CD8-positive, alpha-beta memory T cell (primary cell): ENCODE data around the gene GLP2R. TPM values are rescaled to one million over a fixed set of nuclear protein-coding genes. Genes with fewer than 3 reads are reported as not detected.

ENCODE experiments used
- CTCF ChIA-PET: fragments of 350-600 bp; sonication (Branson Sonifier 250); formaldehyde crosslinking; loops from one replicate; lab custom pipeline; 2021; ENCODE audit warnings: antibody characterized with exemption; lab: Charles Lee
- POLR2A ChIA-PET: fragments of 350-600 bp; sonication (Branson Sonifier 250); formaldehyde crosslinking; loops from one replicate; lab custom pipeline; 2021; ENCODE audit warnings: antibody characterized with exemption; lab: Charles Lee
- DNase-seq, 5 donors: peaks; one replicate each; pipeline versions ENCODE4 v3.0.0 to v3.0.0-alpha.2; 2020 to 2022; ENCODE audit warnings: mixed read lengths in 1 of 5
- H3K27ac ChIP-seq: one replicate; pipeline ENCODE4 v1.7.0; 2013; ENCODE audit warnings: low read depth, mild to moderate bottlenecking, low read length, moderate library complexity
- H3K27me3 ChIP-seq: 2 replicates; pipeline ENCODE4 v1.7.0; 2013; ENCODE audit warnings: low read length, mild to moderate bottlenecking; ENCODE audit not compliant: insufficient read depth, poor library complexity, severe bottlenecking
- H3K36me3 ChIP-seq: 2 replicates; pipeline ENCODE4 v1.7.0; 2013; ENCODE audit warnings: mild to moderate bottlenecking, low read length, moderate library complexity; ENCODE audit not compliant: insufficient read depth
- H3K4me1 ChIP-seq: 2 replicates; pipeline ENCODE4 v1.7.0; 2013; ENCODE audit warnings: mild to moderate bottlenecking, low read length, moderate library complexity; ENCODE audit not compliant: insufficient read depth
- H3K4me3 ChIP-seq: 2 replicates; pipeline ENCODE4 v1.7.0; 2013; ENCODE audit warnings: mild to moderate bottlenecking, low read length
- H3K9me3 ChIP-seq: 2 replicates; pipeline ENCODE4 v1.7.0; 2013; ENCODE audit warnings: mild to moderate bottlenecking, low read length
- H3K27ac Mint-ChIP-seq, 8 donors: one replicate each; pipeline ENCODE4 v1.8.0; 2020 to 2021; ENCODE audit warnings: mixed read lengths in 8 of 8, mild to moderate bottlenecking in 6 of 8, inconsistent platforms in 3 of 8, moderate library complexity in 3 of 8
- H3K27me3 Mint-ChIP-seq, 2 donors: one replicate each; pipeline ENCODE4 v1.8.0; 2020 to 2021; ENCODE audit warnings: mixed read lengths in 2 of 2, mild to moderate bottlenecking in 1 of 2, moderate library complexity in 1 of 2
- H3K36me3 Mint-ChIP-seq, 3 donors: one replicate each; pipeline ENCODE4 v1.8.0; 2020 to 2021; ENCODE audit warnings: mixed read lengths in 3 of 3, inconsistent platforms in 1 of 3, mild to moderate bottlenecking in 1 of 3
- H3K4me1 Mint-ChIP-seq, 3 donors: one replicate each; pipeline ENCODE4 v1.8.0; 2020 to 2021; ENCODE audit warnings: mixed read lengths in 3 of 3, inconsistent platforms in 1 of 3, mild to moderate bottlenecking in 1 of 3
- H3K4me3 Mint-ChIP-seq, 7 donors: one replicate each; pipeline ENCODE4 v1.8.0; 2020 to 2021; ENCODE audit warnings: mixed read lengths in 7 of 7, mild to moderate bottlenecking in 6 of 7, moderate library complexity in 4 of 7, inconsistent platforms in 2 of 7
- H3K9me3 Mint-ChIP-seq, 5 donors: one replicate each; pipeline ENCODE4 v1.8.0; 2020 to 2022; ENCODE audit warnings: mixed read lengths in 5 of 5, mild to moderate bottlenecking in 3 of 5, moderate library complexity in 2 of 5, inconsistent platforms in 1 of 5
- polyA plus RNA-seq: library from polyadenylated mRNA; unstranded; fragments of 300-500 nt; fragmentation: Illumina TruSeq; gene quantifications from one replicate; pipeline ENCODE4 v1.2.3, GENCODE V29; 2021
- total RNA-seq, 2 experiments: library from RNA; stranded (reverse); gene quantifications; one replicate each; pipeline ENCODE4 v1.2.3, GENCODE V29; 2021

Gene GLP2R
- total and polyA plus RNA-seq, 3 experiments from 2014 or later = not detected

DNA sequence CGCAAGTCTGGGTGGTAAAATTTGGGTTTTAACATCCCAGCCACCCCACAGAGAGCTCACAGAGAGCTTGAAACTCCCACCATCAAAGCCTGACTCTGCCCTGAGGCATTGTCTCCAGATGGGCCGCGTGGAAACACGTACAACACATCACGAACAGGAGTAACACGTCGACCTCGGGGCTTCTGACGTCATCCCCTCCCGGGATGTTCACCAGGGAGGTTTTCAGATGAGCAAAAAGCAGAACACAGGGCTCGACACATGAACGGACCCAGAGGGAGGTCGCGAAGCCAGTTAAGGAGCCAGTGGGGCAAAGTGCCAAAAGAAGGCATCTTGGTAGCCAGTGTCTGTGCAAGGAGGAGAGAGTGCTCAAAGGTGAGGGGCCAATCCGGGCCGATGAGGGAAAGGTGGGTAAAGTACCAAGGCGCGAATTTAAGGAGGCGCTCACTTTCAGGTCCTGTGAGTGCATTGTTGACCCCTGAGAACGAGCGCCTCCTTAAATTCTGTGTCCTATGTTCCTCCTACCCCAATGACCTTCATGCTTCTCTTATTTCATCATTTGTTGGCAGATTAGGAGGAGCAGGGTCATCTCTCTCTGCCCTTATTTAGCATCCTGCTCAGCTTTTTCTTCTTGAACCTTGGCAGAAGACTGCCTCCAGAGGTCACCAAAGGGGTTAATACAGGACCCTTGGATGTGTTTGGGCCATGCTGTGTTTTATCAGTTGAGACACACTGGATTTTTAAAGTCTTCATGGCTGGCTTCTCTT is 73.7 kb downstream of the GLP2R start:
- H3K27ac ChIP-seq = no peak overlapping the region
- DNase-seq = no peak
- H3K9me3 ChIP-seq = no peaks in the 10 kb centered on the region
- Mint-ChIP-seq H3K9me3 (no peaks in the 10 kb centered on the region), H3K27me3 (peaks cover 4 to 19% of the 10 kb centered on the region in 2 donors), H3K4me3 (no peak overlapping the region), H3K36me3 (no peaks in the 10 kb centered on the region), H3K4me1 (no peaks in the 10 kb centered on the region), H3K27ac (no peak overlapping the region)
- ChIA-PET POLR2A (no interaction called here), CTCF (no interaction called here)
- no peaks in the 10 kb centered on the region for H3K36me3 ChIP-seq
- no peak overlapping the region for H3K4me3 ChIP-seq
- H3K4me1 ChIP-seq = no peaks in the 10 kb centered on the region
- H3K27me3 ChIP-seq = no peaks in the 10 kb centered on the region

DNA sequence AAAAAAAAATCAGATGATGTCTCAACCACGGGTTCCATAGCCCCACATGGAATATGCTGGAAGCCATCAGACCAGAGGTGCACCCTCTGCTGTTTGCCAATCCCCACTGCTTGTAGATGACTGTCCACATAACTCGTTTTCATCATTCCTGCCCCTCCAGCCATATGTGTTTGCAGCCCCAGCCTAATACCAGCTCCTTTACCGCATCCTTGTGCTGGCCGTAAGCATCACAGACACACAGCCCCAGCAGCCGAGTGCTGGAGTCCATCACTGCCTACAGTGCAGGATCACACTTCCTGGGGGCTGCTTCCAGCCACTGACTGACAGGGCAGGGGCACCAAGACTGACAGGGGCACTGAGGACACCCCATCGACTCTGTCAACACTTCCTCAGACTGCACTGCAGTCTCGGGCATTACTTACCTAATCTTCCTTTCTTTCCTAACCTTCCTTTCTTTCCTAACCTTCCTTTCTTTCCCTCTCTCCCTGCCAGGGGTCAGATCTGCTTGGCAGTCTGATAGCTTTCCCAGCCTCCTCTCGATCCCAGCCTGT is 74.4 kb downstream of the GLP2R start:
- ChIA-PET CTCF (no interaction called here), POLR2A (no interaction called here)
- Mint-ChIP-seq H3K9me3 (no peaks in the 10 kb centered on the region), H3K27ac (peak overlapping the region in 1 of 8 donors; percentile 8), H3K36me3 (no peaks in the 10 kb centered on the region), H3K4me3 (peak overlapping the region in 1 of 7 donors; percentile 49), H3K27me3 (peaks cover 4 to 16% of the 10 kb centered on the region in 2 donors), H3K4me1 (no peaks in the 10 kb centered on the region)
- no peak overlapping the region for H3K4me3 ChIP-seq
- H3K9me3 ChIP-seq = no peaks in the 10 kb centered on the region
- H3K36me3 ChIP-seq = no peaks in the 10 kb centered on the region
- no peak overlapping the region for H3K27ac ChIP-seq
- H3K27me3 ChIP-seq = no peaks in the 10 kb centered on the region
- no peak for DNase-seq
- H3K4me1 ChIP-seq = no peaks in the 10 kb centered on the region

DNA sequence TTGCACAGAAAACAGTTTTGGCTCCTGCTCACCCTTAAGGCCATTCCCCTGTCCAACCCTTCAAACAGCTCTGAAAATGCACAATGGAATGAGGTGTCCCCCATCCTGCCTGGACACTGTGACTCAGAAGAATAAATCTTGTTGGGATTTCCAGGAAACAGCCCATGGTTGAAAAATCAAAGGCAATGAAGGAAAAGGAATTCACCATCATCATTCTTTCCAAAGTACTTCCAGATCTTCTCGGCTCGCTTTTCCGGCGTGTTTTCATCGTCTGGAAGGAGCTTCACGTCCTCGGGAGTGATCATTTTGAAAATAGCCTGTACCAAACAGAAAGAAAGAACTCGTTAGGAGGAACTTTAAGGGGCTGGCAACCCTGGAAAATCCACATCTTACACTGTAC is 75.1 kb downstream of the GLP2R start:
- no peak overlapping the region for H3K4me3 ChIP-seq
- H3K27ac ChIP-seq = no peak overlapping the region
- Mint-ChIP-seq H3K4me3 (no peak overlapping the region), H3K4me1 (no peaks in the 10 kb centered on the region), H3K27me3 (peaks cover 4 to 16% of the 10 kb centered on the region in 2 donors), H3K9me3 (no peaks in the 10 kb centered on the region), H3K27ac (no peak overlapping the region), H3K36me3 (no peaks in the 10 kb centered on the region)
- H3K36me3 ChIP-seq = no peaks in the 10 kb centered on the region
- no peaks in the 10 kb centered on the region for H3K4me1 ChIP-seq
- no peaks in the 10 kb centered on the region for H3K27me3 ChIP-seq
- DNase-seq = no peak
- ChIA-PET POLR2A (no interaction called here), CTCF (no interaction called here)
- no peaks in the 10 kb centered on the region for H3K9me3 ChIP-seq

DNA sequence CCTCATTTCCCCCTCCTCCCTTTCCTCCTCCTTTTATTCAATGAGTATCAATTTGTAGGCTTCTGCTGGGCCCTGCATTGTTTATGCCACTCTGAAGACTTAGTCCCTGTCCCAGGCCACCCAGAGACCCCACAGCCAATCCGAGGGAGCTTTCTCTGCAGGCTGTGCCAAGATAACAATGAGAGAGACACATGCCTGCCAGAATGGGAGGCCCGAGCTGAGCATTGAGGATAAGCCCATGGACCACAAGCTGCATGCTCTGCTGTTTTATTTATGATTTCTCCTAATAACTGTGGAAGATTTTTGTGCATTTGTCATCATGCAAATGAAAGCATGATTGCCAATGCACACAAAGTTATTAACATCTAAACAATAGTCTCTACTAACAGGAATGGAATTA is 76.4 kb downstream of the GLP2R start:
- H3K27ac Mint-ChIP-seq = peak overlapping the region in 1 of 8 donors; percentile 90
- ChIA-PET POLR2A (no interaction called here), CTCF (no interaction called here)
- no peaks in the 10 kb centered on the region for H3K36me3 ChIP-seq
- no peaks in the 10 kb centered on the region for H3K27me3 ChIP-seq
- no peak overlapping the region for H3K27ac ChIP-seq
- DNase-seq = no peak
- H3K4me1 ChIP-seq = no peaks in the 10 kb centered on the region
- peaks cover 3 to 11% of the 10 kb centered on the region in 2 donors for H3K27me3 Mint-ChIP-seq
- no peaks in the 10 kb centered on the region for H3K4me1 Mint-ChIP-seq
- H3K36me3 Mint-ChIP-seq = no peaks in the 10 kb centered on the region
- H3K9me3 Mint-ChIP-seq = no peaks in the 10 kb centered on the region
- no peak overlapping the region for H3K4me3 Mint-ChIP-seq
- H3K9me3 ChIP-seq = no peaks in the 10 kb centered on the region
- H3K4me3 ChIP-seq = no peak overlapping the region

DNA sequence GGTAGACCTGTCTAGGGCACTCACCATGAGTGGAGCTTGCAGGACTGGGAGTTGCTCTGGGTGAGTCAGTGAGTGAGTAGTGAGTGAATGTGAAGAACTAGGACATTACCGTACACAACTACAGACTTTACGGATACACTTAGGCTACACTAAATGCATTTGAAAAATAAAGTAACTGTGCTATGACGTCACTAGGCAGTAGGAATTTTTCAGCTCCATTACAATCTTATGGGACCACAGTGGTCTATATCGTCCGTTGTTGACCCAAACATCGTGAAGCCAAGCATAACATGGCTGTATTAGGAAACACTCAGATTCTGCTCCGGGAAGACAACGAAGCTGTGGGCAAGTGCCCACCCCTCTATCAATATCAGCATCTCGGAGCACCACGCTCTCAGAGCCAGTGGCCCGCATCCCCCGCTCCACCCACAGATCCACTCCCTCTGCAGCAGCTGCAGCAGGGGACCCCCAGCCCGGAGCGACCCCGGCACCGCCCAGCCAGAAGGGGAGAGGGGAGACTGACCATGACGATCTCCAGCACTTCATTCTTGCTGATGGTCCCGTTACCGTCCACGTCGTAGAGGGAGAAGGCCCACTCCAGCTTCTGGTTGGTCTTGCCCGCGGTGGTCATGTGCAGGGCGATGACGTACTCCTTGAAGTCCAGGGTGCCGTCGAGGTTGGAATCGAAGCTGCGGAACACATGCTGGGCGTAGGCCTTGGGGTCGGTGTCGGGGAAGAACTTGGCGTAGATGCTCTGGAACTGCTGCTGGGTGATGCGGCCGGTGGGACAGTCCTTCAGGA is 78.8 kb downstream of the GLP2R start:
- Mint-ChIP-seq H3K36me3 (no peaks in the 10 kb centered on the region), H3K27ac (no peak overlapping the region), H3K4me3 (no peak overlapping the region), H3K27me3 (peaks cover 2 to 10% of the 10 kb centered on the region in 2 donors), H3K9me3 (no peaks in the 10 kb centered on the region), H3K4me1 (no peaks in the 10 kb centered on the region)
- Histone ChIP-seq H3K4me1 (no peaks in the 10 kb centered on the region), H3K9me3 (no peaks in the 10 kb centered on the region), H3K27ac (no peak overlapping the region), H3K4me3 (no peak overlapping the region), H3K36me3 (no peaks in the 10 kb centered on the region), H3K27me3 (no peaks in the 10 kb centered on the region)
- ChIA-PET POLR2A (no interaction called here), CTCF (no interaction called here)
- DNase-seq = no peak

DNA sequence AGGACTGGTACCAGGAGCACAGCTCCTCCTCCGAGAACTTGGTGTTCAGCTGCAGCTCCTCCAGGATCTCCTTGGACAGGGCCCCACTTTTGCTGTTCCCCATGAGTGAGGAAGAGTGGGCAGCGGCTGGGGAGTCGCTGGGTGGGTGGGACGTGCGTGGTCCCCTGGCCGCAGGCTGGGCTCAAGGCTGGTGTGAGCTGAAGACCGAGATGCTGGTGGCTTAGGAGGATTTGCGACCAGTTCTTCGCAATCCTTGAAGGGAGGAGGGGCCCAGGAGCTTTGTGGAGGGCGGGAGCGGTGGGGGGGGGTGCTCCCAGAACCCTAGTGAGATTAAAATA is 79.3 kb downstream of the GLP2R start, which contains the start of gene RCVRN:
RCVRN (minus strand) TSS at position 194 of the 338 bp plus-strand sequence; CDS start at position 103, 91 bp downstream.
- Histone ChIP-seq H3K4me1 (no peaks in the 10 kb centered on the region), H3K27ac (no peak within 1 kb of the TSS), H3K36me3 (no peaks in the 10 kb centered on the region), H3K9me3 (no peaks in the 10 kb centered on the region), H3K4me3 (no peak within 1 kb of the TSS), H3K27me3 (no peaks in the 10 kb centered on the region)
- no peak within 1 kb of the TSS for H3K27ac Mint-ChIP-seq
- no peaks in the 10 kb centered on the region for H3K36me3 Mint-ChIP-seq
- H3K27me3 Mint-ChIP-seq = peaks cover 2 to 8% of the 10 kb centered on the region in 2 donors
- POLR2A ChIA-PET = no interaction called here
- no peak for DNase-seq
- CTCF ChIA-PET = no interaction called here
- no peaks in the 10 kb centered on the region for H3K4me1 Mint-ChIP-seq
- no peaks in the 10 kb centered on the region for H3K9me3 Mint-ChIP-seq
- no peak within 1 kb of the TSS for H3K4me3 Mint-ChIP-seq

DNA sequence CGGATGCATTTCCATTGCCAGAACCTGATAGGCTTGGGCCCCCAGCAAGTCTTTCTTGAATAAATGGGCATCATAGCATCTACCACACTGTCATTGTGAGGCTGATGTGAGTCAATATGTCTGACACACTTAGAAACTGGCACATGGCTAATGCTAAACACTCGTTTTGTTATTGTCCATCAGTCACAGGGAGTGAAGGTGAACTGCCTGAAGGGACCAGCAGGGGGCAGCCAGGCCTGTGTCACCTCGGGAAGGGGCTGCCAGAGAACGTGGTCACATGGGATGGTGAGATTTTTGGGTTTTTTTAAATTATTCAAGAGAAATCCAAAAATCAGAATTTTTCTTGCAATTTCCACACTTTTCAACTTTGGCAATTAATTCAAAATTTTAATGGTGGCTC is 80.2 kb downstream of the GLP2R start:
- H3K4me1 ChIP-seq = no peaks in the 10 kb centered on the region
- DNase-seq = no peak
- Mint-ChIP-seq H3K27ac (no peak overlapping the region), H3K27me3 (peaks cover 0 to 8% of the 10 kb centered on the region in 2 donors), H3K4me1 (no peaks in the 10 kb centered on the region), H3K9me3 (no peaks in the 10 kb centered on the region), H3K36me3 (no peaks in the 10 kb centered on the region), H3K4me3 (no peak overlapping the region)
- H3K4me3 ChIP-seq = no peak overlapping the region
- no peaks in the 10 kb centered on the region for H3K27me3 ChIP-seq
- H3K27ac ChIP-seq = no peak overlapping the region
- ChIA-PET POLR2A (no interaction called here), CTCF (no interaction called here)
- no peaks in the 10 kb centered on the region for H3K36me3 ChIP-seq
- no peaks in the 10 kb centered on the region for H3K9me3 ChIP-seq

DNA sequence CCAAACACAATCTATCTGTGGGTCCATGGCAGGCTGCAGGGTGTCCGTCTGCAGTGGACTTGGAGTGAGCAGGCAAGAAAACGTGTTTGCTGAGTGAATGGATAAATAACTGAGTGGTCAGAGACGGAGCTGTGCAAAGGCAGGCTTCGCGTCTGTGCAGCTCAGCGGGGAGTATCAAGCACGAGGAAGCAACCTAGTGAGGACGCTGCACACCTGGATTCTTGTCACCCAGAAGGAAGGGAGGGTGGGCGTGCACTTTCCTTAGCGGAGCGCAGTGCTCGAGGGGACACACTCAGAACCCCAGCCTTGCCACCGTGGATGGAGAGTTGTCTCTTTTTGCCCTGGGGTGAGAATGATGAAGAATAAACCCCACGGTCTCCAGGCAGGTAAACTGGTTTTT is 80.9 kb downstream of the GLP2R start:
- DNase-seq = no peak
- Histone ChIP-seq H3K4me3 (no peak overlapping the region), H3K9me3 (no peaks in the 10 kb centered on the region), H3K36me3 (no peaks in the 10 kb centered on the region), H3K4me1 (no peaks in the 10 kb centered on the region), H3K27me3 (no peaks in the 10 kb centered on the region), H3K27ac (no peak overlapping the region)
- peak overlapping the region in 1 of 8 donors; percentile 51 for H3K27ac Mint-ChIP-seq
- no peak overlapping the region for H3K4me3 Mint-ChIP-seq
- POLR2A ChIA-PET = no interaction called here
- H3K9me3 Mint-ChIP-seq = no peaks in the 10 kb centered on the region
- CTCF ChIA-PET = no interaction called here
- peaks cover 0 to 4% of the 10 kb centered on the region in 2 donors for H3K27me3 Mint-ChIP-seq
- no peaks in the 10 kb centered on the region for H3K36me3 Mint-ChIP-seq
- no peaks in the 10 kb centered on the region for H3K4me1 Mint-ChIP-seq
